A673 (cell line): Measurements from ENCODE around the gene CALN1.

Experiments used
- CTCF ChIP-seq: fragments of 300-800, 200-600 bp; sonication (generic); conservative IDR thresholded peaks from 2 replicates; pipeline ENCODE4 v1.5.1; 2017; ENCODE audit warnings: low read depth, mild to moderate bottlenecking, antibody characterized with exemption, low read length, moderate library complexity, mixed read lengths
- EZH2 ChIP-seq: fragments of 200-600 bp; sonication (generic); IDR thresholded peaks from 2 replicates; pipeline ENCODE4 v1.6.1; 2017; ENCODE audit warnings: borderline replicate concordance, low read depth, mild to moderate bottlenecking, mixed read lengths, antibody characterized with exemption, low read length; ENCODE audit not compliant: poor library complexity, severe bottlenecking

- no peak for TF ChIP-seq CTCF
- TF ChIP-seq EZH2: no peak
Measured at GRCh38 chr7:72445580-72445979, 33.4 kb upstream of the CALN1 start.
